ENCODE results near the gene HTT-AS.

HTT-AS gene

DNA sequence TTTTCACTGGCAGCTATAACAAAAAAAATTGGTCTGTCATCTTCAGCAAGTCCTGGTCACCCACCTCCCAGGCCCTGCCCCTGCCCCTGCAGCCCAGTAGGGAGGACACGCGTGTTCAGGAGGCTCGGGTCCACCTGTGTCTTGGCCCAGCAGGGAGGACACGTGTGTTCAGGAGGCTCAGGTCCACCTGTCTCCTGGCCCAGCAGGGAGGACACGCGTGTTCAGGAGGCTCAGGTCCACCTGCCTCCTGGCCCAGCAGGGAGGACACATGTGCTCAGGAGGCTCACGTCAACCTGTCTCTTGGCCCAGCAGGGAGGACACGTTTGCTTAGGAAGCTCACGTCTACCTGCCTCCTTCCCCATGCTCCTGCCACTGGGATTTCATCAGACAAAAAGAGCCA lies 44.9 kb downstream of the HTT-AS start:
- no peak for DNase-seq

DNA sequence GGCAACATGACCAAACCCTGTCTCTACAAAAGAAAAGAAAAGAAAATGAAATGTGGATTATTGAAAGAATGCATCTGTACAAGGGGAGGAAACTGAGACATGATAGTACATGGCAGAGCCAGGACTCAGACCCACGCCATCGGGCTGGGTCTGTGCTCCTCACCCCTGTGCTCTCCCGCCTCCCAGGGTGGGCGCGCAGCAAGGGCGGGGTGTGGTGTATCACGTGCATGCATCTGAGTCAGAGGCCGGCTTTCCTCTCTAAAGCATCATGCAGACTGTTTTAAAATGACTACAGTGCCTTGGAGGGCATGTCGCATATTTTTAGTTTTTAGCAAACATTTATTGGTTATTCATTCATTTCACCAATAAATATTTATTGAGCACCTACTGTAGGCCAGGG lies 47.8 kb downstream of the HTT-AS start:
- DNase-seq = no peak

- no peak for DNase-seq
These were observed 48.5 kb downstream of the HTT-AS start for GRCh38 chr4:3025881-3026280.

DNA sequence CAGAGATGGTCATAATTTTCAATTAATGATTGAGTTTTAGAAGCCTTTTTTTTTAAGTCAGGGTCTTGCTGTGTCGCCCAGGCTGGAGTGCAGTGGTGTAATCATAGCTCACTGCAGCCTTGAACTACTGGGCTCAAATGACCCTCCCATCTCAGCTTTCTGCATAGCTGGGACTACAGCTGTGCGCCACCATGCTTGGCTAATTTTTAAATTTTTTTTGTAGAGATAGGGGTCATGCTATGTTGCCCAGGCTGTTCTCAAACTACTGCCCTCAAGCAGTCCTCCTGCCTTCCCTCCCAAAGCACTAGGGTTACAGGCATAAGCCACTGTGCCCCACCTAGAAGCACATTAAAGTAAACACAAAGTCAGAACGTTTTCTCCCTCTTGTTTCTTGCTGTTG lies 51.7 kb downstream of the HTT-AS start:
- no peak for DNase-seq

DNA sequence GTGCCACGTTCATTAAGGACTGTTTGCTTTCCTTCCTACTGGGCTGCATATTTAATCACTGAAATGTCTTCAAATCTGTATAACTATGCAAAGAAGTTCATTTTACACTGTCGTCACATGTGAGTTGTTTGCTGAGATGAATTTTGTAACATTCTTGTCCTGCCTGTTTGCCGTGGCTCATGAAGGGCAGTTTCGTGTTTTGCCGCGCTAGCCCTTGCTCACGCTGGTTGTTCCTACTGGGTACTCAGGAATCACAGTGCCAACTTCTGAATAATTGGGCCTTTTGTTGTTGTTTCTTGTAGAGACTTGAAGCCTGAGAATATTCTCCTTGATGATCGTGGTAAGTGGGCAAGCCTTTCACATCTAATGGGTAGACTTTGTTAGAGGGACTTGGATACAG lies 52.2 kb downstream of the HTT-AS start:
- no peak for DNase-seq

- no peak for DNase-seq
These were observed 52.7 kb downstream of the HTT-AS start for GRCh38 chr4:3021627-3022026.

DNA sequence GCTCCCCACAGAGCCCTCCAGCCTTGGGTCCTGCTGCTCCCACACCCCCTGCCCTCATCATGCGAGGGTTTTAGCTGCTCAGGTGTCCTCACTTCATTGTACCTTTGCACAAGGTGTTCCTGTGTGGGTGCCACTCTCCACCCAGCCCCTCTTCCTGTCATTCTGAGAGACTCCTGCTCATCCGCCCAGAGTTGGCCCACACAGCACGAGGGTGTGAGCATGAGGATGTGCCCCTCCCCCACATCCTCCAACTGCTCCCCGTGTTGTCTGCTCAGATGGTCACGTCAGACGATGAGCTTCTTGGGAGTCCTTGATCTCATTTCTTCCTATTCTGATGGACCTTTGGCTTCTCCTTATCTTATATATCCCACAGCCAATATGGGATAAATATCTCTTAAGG lies 53.2 kb downstream of the HTT-AS start:
- DNase-seq = no peak

GRCh38 chr4:3019145-3019846 lies 55.0 kb downstream of the HTT-AS start:
- DNase-seq = no peak

DNA sequence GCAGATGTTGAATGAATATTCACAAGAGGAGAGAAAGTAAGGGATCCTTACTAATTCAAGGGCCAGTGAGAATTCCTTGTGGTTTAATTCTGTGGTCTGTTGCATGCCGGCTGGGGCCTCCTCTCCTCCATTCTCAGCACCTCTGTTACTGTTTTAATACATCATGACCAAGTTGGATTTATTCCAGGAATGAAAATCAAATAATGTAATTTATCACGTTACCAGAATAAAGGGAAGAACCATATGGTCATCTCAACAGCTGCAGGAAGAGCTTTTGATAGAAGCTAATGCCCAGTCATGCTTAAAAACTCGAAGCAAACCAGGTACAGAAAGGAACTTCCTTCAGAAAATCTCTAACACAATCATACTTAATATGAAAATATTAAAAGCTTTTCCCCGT lies 56.8 kb downstream of the HTT-AS start:
- DNase-seq = no peak

GRCh38 chr4:3016961-3017360 lies 57.4 kb downstream of the HTT-AS start:
- no peak for DNase-seq

GRCh38 chr4:3013839-3014350 lies 60.4 kb downstream of the HTT-AS start:
- DNase-seq = peak; percentile 48
